GM21360 (cell line): Measurements from ENCODE around the gene GOLGA6L10.
A peak's percentile ranks its signal among the peaks of the same experiment; 100 is the strongest.
"Not testable (repeated sequence)": the region's sequence is repeated elsewhere in the genome, so short reads cannot be mapped to it uniquely, and the experiment has no call there.

Source experiments
- ATAC-seq: cut with Tn5 transposase; IDR thresholded peaks from one replicate; pipeline ENCODE4 v1.9.1; 2021; ENCODE audit warnings: mild to moderate bottlenecking, moderate library complexity; ENCODE audit not compliant: unreplicated experiment

The GOLGA6L10 gene

GRCh38 chr15:82349375-82349774 lies at the start of gene GOLGA6L10:
Gene GOLGA6L10, minus strand, starts transcription at chr15:82349475. Its CDS starts 100 bp downstream, at chr15:82349375.
- ATAC-seq: not testable (repeated sequence)

- ATAC-seq: no peak
Observed at GRCh38 chr15:82398785-82399184, 49.5 kb upstream of the GOLGA6L10 start.

- ATAC-seq: no peak
Observed at GRCh38 chr15:82397817-82398216, 48.5 kb upstream of the GOLGA6L10 start.

GRCh38 chr15:82395788-82396187 lies 46.5 kb upstream of the GOLGA6L10 start:
- not testable (repeated sequence) for ATAC-seq

GRCh38 chr15:82393671-82394070 lies 44.4 kb upstream of the GOLGA6L10 start:
- no peak for ATAC-seq

GRCh38 chr15:82392077-82392476 lies 42.8 kb upstream of the GOLGA6L10 start:
- not testable (repeated sequence) for ATAC-seq

- not testable (repeated sequence) for ATAC-seq
Observed at GRCh38 chr15:82390152-82390551, 40.9 kb upstream of the GOLGA6L10 start.

- ATAC-seq: not testable (repeated sequence)
Observed at GRCh38 chr15:82387209-82387608, 37.9 kb upstream of the GOLGA6L10 start.

GRCh38 chr15:82381330-82381955 lies 32.2 kb upstream of the GOLGA6L10 start:
- not testable (repeated sequence) for ATAC-seq

- ATAC-seq: not testable (repeated sequence)
Observed at GRCh38 chr15:82379552-82379951, 30.3 kb upstream of the GOLGA6L10 start.

GRCh38 chr15:82373661-82374060 lies 24.4 kb upstream of the GOLGA6L10 start:
- not testable (repeated sequence) for ATAC-seq

GRCh38 chr15:82371656-82372055 lies 22.4 kb upstream of the GOLGA6L10 start:
- ATAC-seq: no peak

- not testable (repeated sequence) for ATAC-seq
Observed at GRCh38 chr15:82367790-82368189, 18.5 kb upstream of the GOLGA6L10 start.

- peak; percentile 83 for ATAC-seq
Observed at GRCh38 chr15:82365692-82366323, 16.5 kb upstream of the GOLGA6L10 start.

GRCh38 chr15:82364548-82364947 lies 15.3 kb upstream of the GOLGA6L10 start:
- ATAC-seq: not testable (repeated sequence)

- not testable (repeated sequence) for ATAC-seq
Observed at GRCh38 chr15:82362790-82363189, 13.5 kb upstream of the GOLGA6L10 start.

GRCh38 chr15:82360618-82361017 lies 11.3 kb upstream of the GOLGA6L10 start:
- ATAC-seq: not testable (repeated sequence)

GRCh38 chr15:82355055-82355454 lies 5.8 kb upstream of the GOLGA6L10 start:
- ATAC-seq: not testable (repeated sequence)

GRCh38 chr15:82354546-82354945 lies 5.3 kb upstream of the GOLGA6L10 start:
- not testable (repeated sequence) for ATAC-seq

- not testable (repeated sequence) for ATAC-seq
Observed at GRCh38 chr15:82347645-82348044, 1.6 kb downstream of the GOLGA6L10 start.

- ATAC-seq: not testable (repeated sequence)
Observed at GRCh38 chr15:82345176-82345575, 4.1 kb downstream of the GOLGA6L10 start.

GRCh38 chr15:82344421-82344820 lies 4.9 kb downstream of the GOLGA6L10 start:
- not testable (repeated sequence) for ATAC-seq
